ENCODE measurements around the gene KCNQ5.

GRCh38 chr6:73017476-73017875, 395.6 kb downstream of the KCNQ5 start:
- TF ChIP-seq POLR2A (IDR thresholded peaks at IDR 0.05) (no peak), CTCF (IDR thresholded peaks at IDR 0.05) (no peak)

All from thyroid gland (tissue), 4 donors.